ENCODE measurements around the gene OSR1.

OSR1 gene

DNA sequence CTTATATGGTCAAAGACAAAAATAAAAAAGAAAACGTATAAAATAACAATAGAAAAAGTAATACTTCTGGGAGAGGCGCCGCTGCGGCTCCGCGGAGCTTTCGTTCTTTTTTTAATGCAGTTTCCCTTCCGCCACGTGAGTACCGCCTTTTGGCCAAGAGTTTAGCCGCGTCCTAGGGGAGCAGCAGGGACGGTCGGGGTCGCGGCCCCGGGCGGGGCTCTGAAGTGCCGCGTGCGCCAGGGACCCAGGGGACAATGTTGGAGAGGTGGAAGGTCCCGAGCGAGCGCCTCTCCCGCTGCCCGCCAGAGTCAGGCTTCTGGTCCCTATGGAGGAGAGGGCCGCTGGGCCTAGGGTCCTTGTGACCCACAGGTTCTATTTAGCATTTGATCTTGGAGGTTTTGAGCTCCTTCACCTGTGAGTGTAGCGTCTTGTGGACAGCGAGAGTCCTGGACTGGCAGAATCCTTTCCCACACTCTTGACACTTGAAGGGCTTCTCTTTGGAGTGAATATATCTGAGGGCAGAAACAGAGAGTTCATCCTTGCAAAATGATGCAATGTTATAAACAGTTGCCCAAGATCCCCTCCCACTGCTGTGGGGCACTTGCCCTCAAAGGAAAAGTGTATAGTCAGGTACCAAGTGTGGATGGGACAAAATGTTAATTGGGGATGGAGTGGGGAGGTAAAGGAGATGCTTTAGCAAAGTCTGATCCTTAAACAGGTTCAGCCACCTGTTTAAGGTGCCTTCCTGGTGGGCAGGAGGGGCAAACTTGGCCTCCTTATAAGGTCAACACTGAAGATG lies 6.3 kb downstream of the OSR1 start (continued):
- TF ChIP-seq SALL2 (tag by site-specific recombination; IDR thresholded peaks at IDR 0.05; ENCODE audit: borderline replicate concordance) (no peak), ZNF677 (tag by site-specific recombination; IDR thresholded peaks at IDR 0.05) (no peak), ZNF394 (tag by site-specific recombination; IDR thresholded peaks at IDR 0.05; ENCODE audit: borderline replicate concordance) (no peak), ZNF426 (tag by site-specific recombination; IDR thresholded peaks at IDR 0.05) (no peak), ZNF239 (tag by site-specific recombination; IDR thresholded peaks at IDR 0.05) (no peak), PRDM1 (tag by site-specific recombination; IDR thresholded peaks at IDR 0.05) (no peak)
- TF ChIP-seq, protein P1, sequence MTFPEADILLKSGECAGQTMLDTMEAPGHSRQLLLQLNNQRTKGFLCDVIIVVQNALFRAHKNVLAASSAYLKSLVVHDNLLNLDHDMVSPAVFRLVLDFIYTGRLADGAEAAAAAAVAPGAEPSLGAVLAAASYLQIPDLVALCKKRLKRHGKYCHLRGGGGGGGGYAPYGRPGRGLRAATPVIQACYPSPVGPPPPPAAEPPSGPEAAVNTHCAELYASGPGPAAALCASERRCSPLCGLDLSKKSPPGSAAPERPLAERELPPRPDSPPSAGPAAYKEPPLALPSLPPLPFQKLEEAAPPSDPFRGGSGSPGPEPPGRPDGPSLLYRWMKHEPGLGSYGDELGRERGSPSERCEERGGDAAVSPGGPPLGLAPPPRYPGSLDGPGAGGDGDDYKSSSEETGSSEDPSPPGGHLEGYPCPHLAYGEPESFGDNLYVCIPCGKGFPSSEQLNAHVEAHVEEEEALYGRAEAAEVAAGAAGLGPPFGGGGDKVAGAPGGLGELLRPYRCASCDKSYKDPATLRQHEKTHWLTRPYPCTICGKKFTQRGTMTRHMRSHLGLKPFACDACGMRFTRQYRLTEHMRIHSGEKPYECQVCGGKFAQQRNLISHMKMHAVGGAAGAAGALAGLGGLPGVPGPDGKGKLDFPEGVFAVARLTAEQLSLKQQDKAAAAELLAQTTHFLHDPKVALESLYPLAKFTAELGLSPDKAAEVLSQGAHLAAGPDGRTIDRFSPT (tag by site-specific recombination; IDR thresholded peaks at IDR 0.05) = no peak
- TF ChIP-seq, protein P2, sequence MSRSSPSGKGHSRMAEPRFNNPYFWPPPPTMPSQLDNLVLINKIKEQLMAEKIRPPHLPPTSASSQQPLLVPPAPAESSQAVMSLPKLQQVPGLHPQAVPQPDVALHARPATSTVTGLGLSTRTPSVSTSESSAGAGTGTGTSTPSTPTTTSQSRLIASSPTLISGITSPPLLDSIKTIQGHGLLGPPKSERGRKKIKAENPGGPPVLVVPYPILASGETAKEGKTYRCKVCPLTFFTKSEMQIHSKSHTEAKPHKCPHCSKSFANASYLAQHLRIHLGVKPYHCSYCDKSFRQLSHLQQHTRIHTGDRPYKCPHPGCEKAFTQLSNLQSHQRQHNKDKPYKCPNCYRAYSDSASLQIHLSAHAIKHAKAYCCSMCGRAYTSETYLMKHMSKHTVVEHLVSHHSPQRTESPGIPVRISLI (tag by site-specific recombination; IDR thresholded peaks at IDR 0.05) = no peak
- TF ChIP-seq, protein P3, sequence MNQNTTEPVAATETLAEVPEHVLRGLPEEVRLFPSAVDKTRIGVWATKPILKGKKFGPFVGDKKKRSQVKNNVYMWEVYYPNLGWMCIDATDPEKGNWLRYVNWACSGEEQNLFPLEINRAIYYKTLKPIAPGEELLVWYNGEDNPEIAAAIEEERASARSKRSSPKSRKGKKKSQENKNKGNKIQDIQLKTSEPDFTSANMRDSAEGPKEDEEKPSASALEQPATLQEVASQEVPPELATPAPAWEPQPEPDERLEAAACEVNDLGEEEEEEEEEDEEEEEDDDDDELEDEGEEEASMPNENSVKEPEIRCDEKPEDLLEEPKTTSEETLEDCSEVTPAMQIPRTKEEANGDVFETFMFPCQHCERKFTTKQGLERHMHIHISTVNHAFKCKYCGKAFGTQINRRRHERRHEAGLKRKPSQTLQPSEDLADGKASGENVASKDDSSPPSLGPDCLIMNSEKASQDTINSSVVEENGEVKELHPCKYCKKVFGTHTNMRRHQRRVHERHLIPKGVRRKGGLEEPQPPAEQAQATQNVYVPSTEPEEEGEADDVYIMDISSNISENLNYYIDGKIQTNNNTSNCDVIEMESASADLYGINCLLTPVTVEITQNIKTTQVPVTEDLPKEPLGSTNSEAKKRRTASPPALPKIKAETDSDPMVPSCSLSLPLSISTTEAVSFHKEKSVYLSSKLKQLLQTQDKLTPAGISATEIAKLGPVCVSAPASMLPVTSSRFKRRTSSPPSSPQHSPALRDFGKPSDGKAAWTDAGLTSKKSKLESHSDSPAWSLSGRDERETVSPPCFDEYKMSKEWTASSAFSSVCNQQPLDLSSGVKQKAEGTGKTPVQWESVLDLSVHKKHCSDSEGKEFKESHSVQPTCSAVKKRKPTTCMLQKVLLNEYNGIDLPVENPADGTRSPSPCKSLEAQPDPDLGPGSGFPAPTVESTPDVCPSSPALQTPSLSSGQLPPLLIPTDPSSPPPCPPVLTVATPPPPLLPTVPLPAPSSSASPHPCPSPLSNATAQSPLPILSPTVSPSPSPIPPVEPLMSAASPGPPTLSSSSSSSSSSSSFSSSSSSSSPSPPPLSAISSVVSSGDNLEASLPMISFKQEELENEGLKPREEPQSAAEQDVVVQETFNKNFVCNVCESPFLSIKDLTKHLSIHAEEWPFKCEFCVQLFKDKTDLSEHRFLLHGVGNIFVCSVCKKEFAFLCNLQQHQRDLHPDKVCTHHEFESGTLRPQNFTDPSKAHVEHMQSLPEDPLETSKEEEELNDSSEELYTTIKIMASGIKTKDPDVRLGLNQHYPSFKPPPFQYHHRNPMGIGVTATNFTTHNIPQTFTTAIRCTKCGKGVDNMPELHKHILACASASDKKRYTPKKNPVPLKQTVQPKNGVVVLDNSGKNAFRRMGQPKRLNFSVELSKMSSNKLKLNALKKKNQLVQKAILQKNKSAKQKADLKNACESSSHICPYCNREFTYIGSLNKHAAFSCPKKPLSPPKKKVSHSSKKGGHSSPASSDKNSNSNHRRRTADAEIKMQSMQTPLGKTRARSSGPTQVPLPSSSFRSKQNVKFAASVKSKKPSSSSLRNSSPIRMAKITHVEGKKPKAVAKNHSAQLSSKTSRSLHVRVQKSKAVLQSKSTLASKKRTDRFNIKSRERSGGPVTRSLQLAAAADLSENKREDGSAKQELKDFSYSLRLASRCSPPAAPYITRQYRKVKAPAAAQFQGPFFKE (tag by site-specific recombination; IDR thresholded peaks at IDR 0.05; ENCODE audit: borderline replicate concordance) = no peak
- TF ChIP-seq, protein P4, sequence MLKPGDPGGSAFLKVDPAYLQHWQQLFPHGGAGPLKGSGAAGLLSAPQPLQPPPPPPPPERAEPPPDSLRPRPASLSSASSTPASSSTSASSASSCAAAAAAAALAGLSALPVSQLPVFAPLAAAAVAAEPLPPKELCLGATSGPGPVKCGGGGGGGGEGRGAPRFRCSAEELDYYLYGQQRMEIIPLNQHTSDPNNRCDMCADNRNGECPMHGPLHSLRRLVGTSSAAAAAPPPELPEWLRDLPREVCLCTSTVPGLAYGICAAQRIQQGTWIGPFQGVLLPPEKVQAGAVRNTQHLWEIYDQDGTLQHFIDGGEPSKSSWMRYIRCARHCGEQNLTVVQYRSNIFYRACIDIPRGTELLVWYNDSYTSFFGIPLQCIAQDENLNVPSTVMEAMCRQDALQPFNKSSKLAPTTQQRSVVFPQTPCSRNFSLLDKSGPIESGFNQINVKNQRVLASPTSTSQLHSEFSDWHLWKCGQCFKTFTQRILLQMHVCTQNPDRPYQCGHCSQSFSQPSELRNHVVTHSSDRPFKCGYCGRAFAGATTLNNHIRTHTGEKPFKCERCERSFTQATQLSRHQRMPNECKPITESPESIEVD (tag by site-specific recombination; IDR thresholded peaks at IDR 0.05) = no peak

DNA sequence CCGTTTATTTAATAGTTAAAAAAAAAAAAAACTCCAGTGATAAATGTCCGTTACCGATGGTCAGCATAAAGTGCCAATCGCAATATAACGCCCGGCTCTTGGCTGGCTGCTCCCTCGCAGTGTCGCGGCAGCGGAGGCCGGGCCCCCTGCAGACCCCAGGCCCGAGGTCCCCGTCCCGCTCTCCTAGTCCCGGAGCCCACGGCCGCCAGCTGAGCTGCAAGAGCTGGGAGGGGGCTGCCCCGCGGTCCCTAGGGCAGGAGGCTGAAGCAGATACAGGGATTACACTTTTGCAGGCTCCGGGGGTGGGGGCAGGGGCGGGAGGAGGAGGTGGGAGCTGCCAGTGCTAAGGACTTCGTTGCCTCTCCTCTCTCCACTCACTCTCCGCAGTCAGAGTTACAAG lies 6.9 kb downstream of the OSR1 start:
- H3K9me3 ChIP-seq (ENCODE audit: control insufficient read depth, insufficient read depth, low read depth, low read length) = no peaks in the 10 kb centered on the region
- no peaks in the 10 kb centered on the region for H3K36me3 ChIP-seq (ENCODE audit: control insufficient read depth in 2 of 2, insufficient read depth in 1 of 2, low read length in 2 of 2)
- no peak overlapping the region for H3K27ac ChIP-seq (ENCODE audit: extremely low read depth, low read depth, low read length)
- H3K4me1 ChIP-seq (ENCODE audit: control insufficient read depth, insufficient read depth, low read length) = no peaks in the 10 kb centered on the region
- ChIA-PET POLR2A (no interaction called here), CTCF (interaction anchor here (0.6 kb wide), 1 partner anchor 313 kb away, joined by 3 read pairs; no protein-coding TSS in a partner anchor)
- no peak overlapping the region for H3K4me3 ChIP-seq (ENCODE audit: low read depth, low read length)
- TF ChIP-seq, protein P5, sequence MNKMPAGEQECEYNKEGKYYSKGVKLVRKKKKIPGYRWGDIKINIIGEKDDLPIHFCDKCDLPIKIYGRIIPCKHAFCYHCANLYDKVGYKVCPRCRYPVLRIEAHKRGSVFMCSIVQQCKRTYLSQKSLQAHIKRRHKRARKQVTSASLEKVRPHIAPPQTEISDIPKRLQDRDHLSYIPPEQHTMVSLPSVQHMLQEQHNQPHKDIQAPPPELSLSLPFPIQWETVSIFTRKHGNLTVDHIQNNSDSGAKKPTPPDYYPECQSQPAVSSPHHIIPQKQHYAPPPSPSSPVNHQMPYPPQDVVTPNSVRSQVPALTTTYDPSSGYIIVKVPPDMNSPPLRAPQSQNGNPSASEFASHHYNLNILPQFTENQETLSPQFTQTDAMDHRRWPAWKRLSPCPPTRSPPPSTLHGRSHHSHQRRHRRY (tag by site-specific recombination; IDR thresholded peaks at IDR 0.05) = no peak
- TF ChIP-seq ZNF707 (tag by site-specific recombination; IDR thresholded peaks at IDR 0.05) (no peak), ZNF223 (tag by site-specific recombination; IDR thresholded peaks at IDR 0.05) (no peak), ZNF366 (tag by site-specific recombination; conservative IDR thresholded peaks at IDR 0.05) (no peak), ZFHX2 (tag by site-specific recombination; conservative IDR thresholded peaks at IDR 0.05) (no peak), ZNF391 (tag by site-specific recombination; IDR thresholded peaks at IDR 0.05; ENCODE audit: borderline replicate concordance, low read depth) (no peak), ZBTB17 (tag by site-specific recombination; IDR thresholded peaks at IDR 0.05) (no peak), IKZF3 (tag by site-specific recombination; IDR thresholded peaks at IDR 0.05) (no peak), ZNF621 (tag by site-specific recombination; IDR thresholded peaks at IDR 0.05) (no peak), ZNF175 (tag by site-specific recombination; IDR thresholded peaks at IDR 0.05) (no peak), ZBTB1 (tag by site-specific recombination; IDR thresholded peaks at IDR 0.05) (no peak)
- TF ChIP-seq, protein P6, sequence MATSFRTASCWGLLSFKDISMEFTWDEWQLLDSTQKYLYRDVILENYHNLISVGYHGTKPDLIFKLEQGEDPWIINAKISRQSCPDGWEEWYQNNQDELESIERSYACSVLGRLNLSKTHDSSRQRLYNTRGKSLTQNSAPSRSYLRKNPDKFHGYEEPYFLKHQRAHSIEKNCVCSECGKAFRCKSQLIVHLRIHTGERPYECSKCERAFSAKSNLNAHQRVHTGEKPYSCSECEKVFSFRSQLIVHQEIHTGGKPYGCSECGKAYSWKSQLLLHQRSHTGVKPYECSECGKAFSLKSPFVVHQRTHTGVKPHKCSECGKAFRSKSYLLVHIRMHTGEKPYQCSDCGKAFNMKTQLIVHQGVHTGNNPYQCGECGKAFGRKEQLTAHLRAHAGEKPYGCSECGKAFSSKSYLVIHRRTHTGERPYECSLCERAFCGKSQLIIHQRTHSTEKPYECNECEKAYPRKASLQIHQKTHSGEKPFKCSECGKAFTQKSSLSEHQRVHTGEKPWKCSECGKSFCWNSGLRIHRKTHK (tag by site-specific recombination; IDR thresholded peaks at IDR 0.05) = no peak
